Mucosa of rectum (tissue), 2 donors: ENCODE results near the gene AGPAT3.
A peak's percentile ranks its signal among the peaks of the same experiment; 100 is the strongest.

ENCODE experiments used
- H3K27ac ChIP-seq, 2 donors: one replicate each; pipeline ENCODE4 v1.7.0; 2013; ENCODE audit warnings: inconsistent platforms in 2 of 2, low read depth in 2 of 2, low read length in 2 of 2
- H3K27me3 ChIP-seq, 2 donors: one replicate each; pipeline ENCODE4 v1.7.0; 2013; ENCODE audit warnings: low read length in 2 of 2; ENCODE audit not compliant: control insufficient read depth in 2 of 2, insufficient read depth in 2 of 2
- H3K36me3 ChIP-seq, 2 donors: one replicate each; pipeline ENCODE4 v1.7.0; 2013; ENCODE audit warnings: low read length in 2 of 2; ENCODE audit not compliant: control insufficient read depth in 2 of 2, insufficient read depth in 2 of 2
- H3K4me1 ChIP-seq, 2 donors: one replicate each; pipeline ENCODE4 v1.7.0; 2013; ENCODE audit warnings: low read length in 2 of 2, mild to moderate bottlenecking in 1 of 2; ENCODE audit not compliant: control insufficient read depth in 2 of 2, insufficient read depth in 2 of 2
- H3K4me3 ChIP-seq, 2 donors: one replicate each; pipeline ENCODE4 v1.7.0; 2013; ENCODE audit warnings: low read length in 2 of 2
- H3K9ac ChIP-seq, 2 donors: one replicate each; pipeline ENCODE4 v1.7.0; 2013; ENCODE audit warnings: low read length in 2 of 2, low read depth in 1 of 2, mild to moderate bottlenecking in 1 of 2
- H3K9me3 ChIP-seq, 2 donors: one replicate each; pipeline ENCODE4 v1.7.0; 2013; ENCODE audit warnings: low read length in 2 of 2; ENCODE audit not compliant: control insufficient read depth in 2 of 2
- donor health status: healthy.
- donor health status: Normal muscosa, but diverticular disease.

The AGPAT3 gene

GRCh38 chr21:43929217-43929971, 64.4 kb downstream of the AGPAT3 start:
- Histone ChIP-seq H3K9ac (peak overlapping the region in 1 of 2 donors; percentile 63), H3K27ac (peak overlapping the region in 1 of 2 donors; percentile 46), H3K4me1 (peaks cover 14 to 34% of the 10 kb centered on the region in 2 donors), H3K36me3 (peaks cover 3 to 8% of the 10 kb centered on the region in 2 donors), H3K27me3 (no peaks in the 10 kb centered on the region), H3K4me3 (no peak overlapping the region), H3K9me3 (no peaks in the 10 kb centered on the region)

- Histone ChIP-seq H3K9ac (no peak overlapping the region), H3K9me3 (no peaks in the 10 kb centered on the region), H3K4me1 (peaks cover 7 to 25% of the 10 kb centered on the region in 2 donors), H3K4me3 (no peak overlapping the region), H3K36me3 (peaks cover 7 to 8% of the 10 kb centered on the region in 2 donors), H3K27me3 (no peaks in the 10 kb centered on the region), H3K27ac (no peak overlapping the region)
These were observed 65.2 kb downstream of the AGPAT3 start for GRCh38 chr21:43930074-43930847.

GRCh38 chr21:43930848-43931375, 65.9 kb downstream of the AGPAT3 start:
- H3K4me3 ChIP-seq: no peak overlapping the region
- H3K27ac ChIP-seq: no peak overlapping the region
- H3K9ac ChIP-seq: no peak overlapping the region
- no peaks in the 10 kb centered on the region for H3K27me3 ChIP-seq
- H3K9me3 ChIP-seq: no peaks in the 10 kb centered on the region
- peaks cover 4 to 20% of the 10 kb centered on the region in 2 donors for H3K4me1 ChIP-seq
- H3K36me3 ChIP-seq: peaks cover 6 to 8% of the 10 kb centered on the region in 2 donors

- no peak overlapping the region for H3K27ac ChIP-seq
- no peaks in the 10 kb centered on the region for H3K27me3 ChIP-seq
- no peak overlapping the region for H3K9ac ChIP-seq
- peaks cover 4 to 20% of the 10 kb centered on the region in 2 donors for H3K4me1 ChIP-seq
- no peak overlapping the region for H3K4me3 ChIP-seq
- H3K36me3 ChIP-seq: peaks cover 4 to 8% of the 10 kb centered on the region in 2 donors
- H3K9me3 ChIP-seq: no peaks in the 10 kb centered on the region
These were observed 66.5 kb downstream of the AGPAT3 start for GRCh38 chr21:43931489-43931888.

- no peaks in the 10 kb centered on the region for H3K9me3 ChIP-seq
- no peak overlapping the region for H3K9ac ChIP-seq
- no peak overlapping the region for H3K27ac ChIP-seq
- no peak overlapping the region for H3K4me3 ChIP-seq
- peaks cover 4 to 8% of the 10 kb centered on the region in 2 donors for H3K36me3 ChIP-seq
- H3K4me1 ChIP-seq: peaks cover 4 to 20% of the 10 kb centered on the region in 2 donors
- no peaks in the 10 kb centered on the region for H3K27me3 ChIP-seq
These were observed 67.0 kb downstream of the AGPAT3 start for GRCh38 chr21:43932005-43932404.

- Histone ChIP-seq H3K27ac (no peak overlapping the region), H3K4me1 (peaks cover 2 to 19% of the 10 kb centered on the region in 2 donors), H3K36me3 (peaks cover 4 to 8% of the 10 kb centered on the region in 2 donors), H3K4me3 (no peak overlapping the region), H3K9ac (no peak overlapping the region), H3K27me3 (no peaks in the 10 kb centered on the region), H3K9me3 (no peaks in the 10 kb centered on the region)
These were observed 68.2 kb downstream of the AGPAT3 start for GRCh38 chr21:43933199-43933598.

GRCh38 chr21:43933680-43934079, 68.7 kb downstream of the AGPAT3 start:
- Histone ChIP-seq H3K36me3 (peaks cover 4 to 7% of the 10 kb centered on the region in 2 donors), H3K27ac (no peak overlapping the region), H3K9me3 (no peaks in the 10 kb centered on the region), H3K27me3 (no peaks in the 10 kb centered on the region), H3K9ac (no peak overlapping the region), H3K4me1 (peaks cover 3 to 16% of the 10 kb centered on the region in 2 donors), H3K4me3 (no peak overlapping the region)

GRCh38 chr21:43934116-43934515, 69.1 kb downstream of the AGPAT3 start:
- no peak overlapping the region for H3K9ac ChIP-seq
- peaks cover 3 to 4% of the 10 kb centered on the region in 2 donors for H3K36me3 ChIP-seq
- H3K27me3 ChIP-seq: no peaks in the 10 kb centered on the region
- H3K9me3 ChIP-seq: no peaks in the 10 kb centered on the region
- H3K4me3 ChIP-seq: no peak overlapping the region
- H3K4me1 ChIP-seq: peaks cover 6 to 16% of the 10 kb centered on the region in 2 donors
- H3K27ac ChIP-seq: no peak overlapping the region

GRCh38 chr21:43934716-43935705, 70.0 kb downstream of the AGPAT3 start:
- H3K9me3 ChIP-seq: no peaks in the 10 kb centered on the region
- no peak overlapping the region for H3K27ac ChIP-seq
- H3K4me3 ChIP-seq: no peak overlapping the region
- peaks cover 6 to 9% of the 10 kb centered on the region in 2 donors for H3K4me1 ChIP-seq
- peaks cover 3 to 4% of the 10 kb centered on the region in 2 donors for H3K36me3 ChIP-seq
- H3K9ac ChIP-seq: no peak overlapping the region
- H3K27me3 ChIP-seq: no peaks in the 10 kb centered on the region
